ENCODE data around the gene PRR14L. TPM values are rescaled to one million over a fixed set of nuclear protein-coding genes. Genes with fewer than 3 reads are reported as not detected.
A peak's percentile ranks its signal among the peaks of the same experiment; 100 is the strongest.
"Not testable (repeated sequence)": the region's sequence is repeated elsewhere in the genome, so short reads cannot be mapped to it uniquely, and the experiment has no call there.

The PRR14L gene
- total RNA-seq, 2 donors from 2014 or later: 21.2 to 23.6 TPM

- ATAC-seq; DNase-seq; intact Hi-C loops (cut with DNase I): not testable (repeated sequence)
Observed at GRCh38 chr22:31694046-31694445, 55.9 kb downstream of the PRR14L start.

GRCh38 chr22:31692186-31692886 lies 57.6 kb downstream of the PRR14L start:
- intact Hi-C loops (cut with DNase I): no loop called here

GRCh38 chr22:31691408-31691807 lies 58.5 kb downstream of the PRR14L start:
- DNase-seq: no peak
- intact Hi-C loops (cut with DNase I): no loop called here
- ATAC-seq: no peak

More at GRCh38 chr22:31692186-31692886, 57.6 kb downstream of the PRR14L start:
- ATAC-seq (no peak), DNase-seq (no peak)

- ATAC-seq (no peak), DNase-seq (no peak)
- intact Hi-C loops (cut with DNase I): no loop called here
Observed at GRCh38 chr22:31683181-31684105, 66.5 kb downstream of the PRR14L start.

GRCh38 chr22:31682751-31683150 lies 67.2 kb downstream of the PRR14L start:
- ATAC-seq (no peak), DNase-seq (no peak)
- intact Hi-C loops (cut with DNase I): no loop called here

GRCh38 chr22:31681349-31682345 lies 68.3 kb downstream of the PRR14L start:
- intact Hi-C loops (cut with DNase I): no loop called here
- peak in 1 of 2 donors; percentile 25 for ATAC-seq
- no peak for DNase-seq

- intact Hi-C loops (cut with DNase I): no loop called here
- ATAC-seq: no peak
- no peak for DNase-seq
Observed at GRCh38 chr22:31680861-31681341, 69.0 kb downstream of the PRR14L start.

- ATAC-seq (no peak), DNase-seq (no peak)
- intact Hi-C loops (cut with DNase I): no loop called here
Observed at GRCh38 chr22:31678748-31679147, 71.2 kb downstream of the PRR14L start.

- peak; percentile 97 for DNase-seq
- ATAC-seq: peak; percentile 99 to 100
- intact Hi-C loops (cut with DNase I): no loop called here
Observed at GRCh38 chr22:31676700-31677099, 73.2 kb downstream of the PRR14L start.

GRCh38 chr22:31674219-31674618 lies 75.7 kb downstream of the PRR14L start:
- intact Hi-C loops (cut with DNase I); DNase-seq; ATAC-seq: not testable (repeated sequence)

- intact Hi-C loops (cut with DNase I): loop anchor here in 1 of 2 donors (2.0 to 10.0 kb wide), 2 partner anchors 54 to 286 kb away; no protein-coding TSS in a partner anchor
- DNase-seq, ATAC-seq: not testable (repeated sequence)
Observed at GRCh38 chr22:31668849-31669248, 81.1 kb downstream of the PRR14L start.

GRCh38 chr22:31662668-31663037 lies 87.3 kb downstream of the PRR14L start:
- DNase-seq (no peak), ATAC-seq (no peak)
- intact Hi-C loops (cut with DNase I): loop anchor here in 1 of 2 donors (10.0 kb wide), 1 partner anchor 292 kb away; no protein-coding TSS in a partner anchor

- DNase-seq (peak; percentile 96), ATAC-seq (peak; percentile 99 to 100)
- intact Hi-C loops (cut with DNase I): loop anchor here in 1 of 2 donors (10.0 kb wide), 1 partner anchor 293 kb away; no protein-coding TSS in a partner anchor
Observed at GRCh38 chr22:31661851-31662667, 87.9 kb downstream of the PRR14L start, which contains the start of gene PISD. Gene PISD (minus strand): TSS chr22:31662215. CDS start chr22:31662208, 7 bp downstream.

GRCh38 chr22:31660860-31661341 lies 89.0 kb downstream of the PRR14L start:
- not testable (repeated sequence) for DNase-seq, ATAC-seq
- intact Hi-C loops (cut with DNase I): loop anchor here in 1 of 2 donors (10.0 kb wide), 1 partner anchor 294 kb away; no protein-coding TSS in a partner anchor

GRCh38 chr22:31659246-31659645 lies 90.7 kb downstream of the PRR14L start:
- intact Hi-C loops (cut with DNase I): no loop called here
- ATAC-seq: no peak
- no peak for DNase-seq

- ATAC-seq: no peak
- DNase-seq: no peak
- intact Hi-C loops (cut with DNase I): no loop called here
Observed at GRCh38 chr22:31654408-31654807, 95.5 kb downstream of the PRR14L start.

GRCh38 chr22:31653944-31654343 lies 96.0 kb downstream of the PRR14L start:
- ATAC-seq: no peak
- intact Hi-C loops (cut with DNase I): no loop called here
- no peak for DNase-seq

Data from left cardiac atrium (tissue), 4 donors.